PC-3 (cell line): ENCODE measurements around the gene MYO5B.

Source experiments
- CTCF ChIP-seq: fragments of 300-600 bp; sonication (generic); conservative IDR thresholded peaks from 2 replicates; pipeline ENCODE4 v1.5.1; 2017; ENCODE audit warnings: antibody characterized with exemption, low read depth, mild to moderate bottlenecking, low read length
- EZH2 ChIP-seq: fragments of 300-600 bp; sonication (generic); IDR thresholded peaks from one replicate; pipeline ENCODE4 v1.6.1; 2017; ENCODE audit warnings: antibody characterized with exemption, mild to moderate bottlenecking, low read length; ENCODE audit not compliant: unreplicated experiment

GRCh38 chr18:49854681-49855080, 340.3 kb downstream of the MYO5B start:
- no peak for TF ChIP-seq CTCF
- no peak for TF ChIP-seq EZH2
